Activated CD4-positive, alpha-beta T cell treated with anti-CD3 and anti-CD28 coated beads, Interleukin-2, amount 50 U/mL, for 1 hour (primary cell): Measurements from ENCODE around the gene TRMT44.
"Not testable (repeated sequence)": the region's sequence is repeated elsewhere in the genome, so short reads cannot be mapped to it uniquely, and the experiment has no call there.

Experiments used
- DNase-seq: peaks from one replicate; pipeline ENCODE4 v3.0.0-alpha.2; 2020

The TRMT44 gene

GRCh38 chr4:8500966-8501365, 60.4 kb downstream of the TRMT44 start:
- DNase-seq = no peak

GRCh38 chr4:8501781-8502180, 61.2 kb downstream of the TRMT44 start:
- no peak for DNase-seq

GRCh38 chr4:8502371-8502770, 61.8 kb downstream of the TRMT44 start:
- DNase-seq = no peak

GRCh38 chr4:8502836-8503585, 62.4 kb downstream of the TRMT44 start:
- DNase-seq = no peak

GRCh38 chr4:8503801-8504200, 63.2 kb downstream of the TRMT44 start:
- DNase-seq = no peak

- no peak for DNase-seq
Measured at GRCh38 chr4:8504279-8505007, 63.9 kb downstream of the TRMT44 start.

- no peak for DNase-seq
Measured at GRCh38 chr4:8505229-8505628, 64.7 kb downstream of the TRMT44 start.

- DNase-seq = no peak
Measured at GRCh38 chr4:8506006-8506372, 65.4 kb downstream of the TRMT44 start.

- no peak for DNase-seq
Measured at GRCh38 chr4:8506373-8507195, 66.0 kb downstream of the TRMT44 start.

GRCh38 chr4:8507196-8507570, 66.6 kb downstream of the TRMT44 start:
- DNase-seq = no peak

- no peak for DNase-seq
Measured at GRCh38 chr4:8507624-8508023, 67.0 kb downstream of the TRMT44 start.

- no peak for DNase-seq
Measured at GRCh38 chr4:8508266-8508665, 67.7 kb downstream of the TRMT44 start.

GRCh38 chr4:8508740-8509139, 68.2 kb downstream of the TRMT44 start:
- DNase-seq = no peak

GRCh38 chr4:8509311-8509950, 68.9 kb downstream of the TRMT44 start:
- no peak for DNase-seq

- DNase-seq = no peak
Measured at GRCh38 chr4:8510191-8510590, 69.6 kb downstream of the TRMT44 start.

GRCh38 chr4:8510611-8511285, 70.2 kb downstream of the TRMT44 start:
- no peak for DNase-seq

GRCh38 chr4:8512510-8512909, 71.9 kb downstream of the TRMT44 start:
- no peak for DNase-seq

- not testable (repeated sequence) for DNase-seq
Measured at GRCh38 chr4:8513080-8513479, 72.5 kb downstream of the TRMT44 start.

GRCh38 chr4:8513931-8514330, 73.4 kb downstream of the TRMT44 start:
- DNase-seq = no peak

- no peak for DNase-seq
Measured at GRCh38 chr4:8514391-8514790, 73.8 kb downstream of the TRMT44 start.

GRCh38 chr4:8515316-8516060, 74.9 kb downstream of the TRMT44 start:
- DNase-seq = no peak

- no peak for DNase-seq
Measured at GRCh38 chr4:8516061-8516573, 75.5 kb downstream of the TRMT44 start.
